Activated CD4-positive, alpha-beta T cell treated with anti-CD3 and anti-CD28 coated beads for 1 hour (primary cell): ENCODE measurements around the gene PRKAB2.

Experiments
- DNase-seq: peaks from one replicate; pipeline ENCODE4 v3.0.0-alpha.2; 2020

The PRKAB2 gene

GRCh38 chr1:147105909-147106308, 66.4 kb downstream of the PRKAB2 start:
- no peak for DNase-seq
